Mucosa of descending colon (tissue), 3 donors: ENCODE data around the gene SMG7. TPM values are rescaled to one million over a fixed set of nuclear protein-coding genes. Genes with fewer than 3 reads are reported as not detected.

ENCODE experiments used
- ATAC-seq: fragments of 200-7000 bp; cut with Tn5 transposase; one replicate; pipeline ENCODE4 v1.9.1; 2020; ENCODE audit warnings: mild to moderate bottlenecking, moderate library complexity
- DNase-seq, 3 donors: peaks; one replicate each; pipeline ENCODE4 v3.0.0-alpha.2; 2020
- H3K36me3 ChIP-seq: fragments of 200-600 bp; one replicate; pipeline ENCODE4 v1.8.0; 2021; ENCODE audit warnings: low read depth, mild to moderate bottlenecking
- H3K4me1 ChIP-seq: fragments of 200-600 bp; one replicate; pipeline ENCODE4 v1.8.0; 2021; ENCODE audit warnings: low read depth, mild to moderate bottlenecking
- H3K4me3 ChIP-seq: fragments of 200-600 bp; one replicate; pipeline ENCODE4 v1.8.0; 2021; ENCODE audit warnings: mild to moderate bottlenecking
- H3K9me3 ChIP-seq: fragments of 200-600 bp; one replicate; pipeline ENCODE4 v1.8.0; 2021; ENCODE audit warnings: mild to moderate bottlenecking
- CTCF ChIP-seq: fragments of 200-600 bp; IDR thresholded peaks from one replicate; pipeline ENCODE4 v1.8.0; 2022; ENCODE audit warnings: antibody characterized with exemption, mild to moderate bottlenecking
- intact Hi-C, 2 donors: fragments of 100-400 bp; cut with DNase I in 1 of 2; cut with micrococcal nuclease in 1 of 2; formaldehyde crosslinking; loops; one replicate each; pipeline versions ENCODE4 v1.11.0 to v1.11.1; 2022; cut with DNase I, micrococcal nuclease
- total RNA-seq, 3 donors: library from RNA; stranded (reverse); fragmentation: NEBNext Ultra II Directional in 2 of 3; extraction: Animal tissue kit (Norgen Biotek cat#: 25700) in 2 of 3; gene quantifications; one replicate each; pipeline versions ENCODE4 v1.2.1 to v1.2.4, GENCODE V29; 2021 to 2023
- donor health status: DM: no; HTN: no; CAD: no; lungs with moderate emphysema.
- donor health status: DM: no; HTN: no; CAD: no.
- donor health status: DM: no; HTN: yes; CAD: no.

The SMG7 gene
- total RNA-seq, 3 donors from 2014 or later: 62.7 to 69.9 (median 66.4) TPM

GRCh38 chr1:183584147-183584546, 111.8 kb downstream of the SMG7 start:
- no peak overlapping the region for H3K4me3 ChIP-seq
- ATAC-seq (no peak), DNase-seq (no peak)
- H3K9me3 ChIP-seq: no peaks in the 10 kb centered on the region
- peaks cover 5% of the 10 kb centered on the region for H3K4me1 ChIP-seq
- no peaks in the 10 kb centered on the region for H3K36me3 ChIP-seq
- intact Hi-C loops: no loop called here
- TF ChIP-seq CTCF: no peak

- H3K9me3 ChIP-seq: no peaks in the 10 kb centered on the region
- ATAC-seq: peak; percentile 74
- intact Hi-C loops: no loop called here
- H3K36me3 ChIP-seq: no peaks in the 10 kb centered on the region
- H3K4me3 ChIP-seq: no peak overlapping the region
- peaks cover 9% of the 10 kb centered on the region for H3K4me1 ChIP-seq
- peak in 1 of 3 donors; percentile 25 for DNase-seq
- no peak for TF ChIP-seq CTCF
Measured at GRCh38 chr1:183585038-183585437, 112.7 kb downstream of the SMG7 start.

DNA sequence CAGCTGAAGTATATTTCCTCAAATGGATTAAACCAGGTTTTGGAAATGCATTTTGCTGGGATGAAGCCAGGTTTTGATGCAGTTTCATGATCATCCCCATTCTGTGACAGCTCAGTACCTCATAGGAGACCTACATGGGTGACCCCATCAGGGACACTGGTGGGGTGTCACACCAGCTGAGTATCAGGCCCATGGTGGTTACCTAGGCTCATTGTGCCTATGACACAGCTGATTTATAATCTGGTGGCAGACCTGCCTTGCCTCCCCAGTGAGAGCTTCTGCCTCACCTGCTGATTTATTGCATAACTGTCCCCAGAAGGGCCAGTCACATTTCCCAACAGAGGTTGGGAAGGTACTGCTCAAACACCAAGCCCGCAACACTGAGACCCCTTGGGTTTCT, 114.2 kb downstream of the SMG7 start:
- DNase-seq (no peak), ATAC-seq (no peak)
- intact Hi-C loops: no loop called here
- Histone ChIP-seq H3K36me3 (no peaks in the 10 kb centered on the region), H3K4me3 (no peak overlapping the region), H3K9me3 (no peaks in the 10 kb centered on the region), H3K4me1 (peaks cover 9% of the 10 kb centered on the region)
- TF ChIP-seq CTCF: no peak

- no peak for TF ChIP-seq CTCF
- Histone ChIP-seq H3K4me1 (peaks cover 9% of the 10 kb centered on the region), H3K9me3 (no peaks in the 10 kb centered on the region), H3K4me3 (no peak overlapping the region), H3K36me3 (no peaks in the 10 kb centered on the region)
- DNase-seq: no peak
- no peak for ATAC-seq
- intact Hi-C loops: no loop called here
Measured at GRCh38 chr1:183586926-183587325, 114.6 kb downstream of the SMG7 start.

- DNase-seq: peak in 2 of 3 donors; percentile 42 to 46
- Histone ChIP-seq H3K4me3 (no peak overlapping the region), H3K36me3 (no peaks in the 10 kb centered on the region), H3K9me3 (no peaks in the 10 kb centered on the region), H3K4me1 (peaks cover 9% of the 10 kb centered on the region)
- intact Hi-C loops: no loop called here
- peak; percentile 82 for ATAC-seq
- TF ChIP-seq CTCF: no peak
Measured at GRCh38 chr1:183588827-183589226, 116.5 kb downstream of the SMG7 start.

DNA sequence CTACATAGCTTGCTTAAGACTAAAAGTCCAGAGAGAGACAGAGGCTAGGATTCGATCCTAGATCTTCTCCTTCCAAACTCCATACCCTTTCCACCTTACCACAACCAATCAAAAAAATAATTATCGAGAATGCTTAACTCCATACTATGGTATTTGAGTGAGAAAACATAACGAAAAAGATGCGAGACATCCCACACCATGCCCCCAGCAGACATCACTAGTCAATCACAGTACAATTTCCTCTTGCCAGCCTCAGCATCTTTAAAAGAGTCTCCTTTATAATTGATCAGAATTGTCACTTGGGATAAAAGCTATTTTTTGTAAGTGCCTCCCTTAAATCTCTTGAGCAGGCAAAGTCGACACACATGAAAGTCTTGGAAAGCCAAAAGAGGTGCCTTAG, 117.1 kb downstream of the SMG7 start:
- intact Hi-C loops: no loop called here
- TF ChIP-seq CTCF: no peak
- no peak for ATAC-seq
- peaks cover 9% of the 10 kb centered on the region for H3K4me1 ChIP-seq
- H3K36me3 ChIP-seq: no peaks in the 10 kb centered on the region
- DNase-seq: no peak
- no peaks in the 10 kb centered on the region for H3K9me3 ChIP-seq
- H3K4me3 ChIP-seq: no peak overlapping the region
